ENCODE data around the gene VGLL4.
"Not testable (repeated sequence)": the region's sequence is repeated elsewhere in the genome, so short reads cannot be mapped to it uniquely, and the experiment has no call there.

The VGLL4 gene

DNA sequence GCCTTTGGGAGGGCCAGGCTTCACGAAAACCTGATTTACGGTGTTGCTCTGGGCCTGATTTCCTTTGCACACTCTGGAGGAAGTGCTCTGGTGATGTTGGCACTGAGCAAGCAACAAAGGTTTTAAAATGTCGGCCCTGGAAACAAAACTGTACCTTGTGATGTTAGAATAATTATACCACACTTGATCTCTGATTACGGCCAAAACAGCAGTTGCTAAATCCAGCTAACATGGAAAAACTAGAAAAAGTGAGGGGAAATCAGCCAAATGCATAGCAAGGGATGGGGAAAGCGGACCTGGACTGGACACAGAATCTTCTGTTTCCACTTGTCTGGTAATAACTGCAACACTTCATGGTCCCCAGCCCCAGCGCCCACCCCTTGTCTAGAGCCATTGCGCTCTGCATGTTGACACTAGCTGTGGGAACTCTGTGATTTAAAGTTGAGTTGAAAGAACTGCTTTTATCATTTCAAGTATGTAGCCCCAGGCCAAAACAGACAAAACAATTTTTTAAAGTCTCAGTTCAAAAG lies 120.1 kb downstream of the VGLL4 start:
- no peak for DNase-seq

DNA sequence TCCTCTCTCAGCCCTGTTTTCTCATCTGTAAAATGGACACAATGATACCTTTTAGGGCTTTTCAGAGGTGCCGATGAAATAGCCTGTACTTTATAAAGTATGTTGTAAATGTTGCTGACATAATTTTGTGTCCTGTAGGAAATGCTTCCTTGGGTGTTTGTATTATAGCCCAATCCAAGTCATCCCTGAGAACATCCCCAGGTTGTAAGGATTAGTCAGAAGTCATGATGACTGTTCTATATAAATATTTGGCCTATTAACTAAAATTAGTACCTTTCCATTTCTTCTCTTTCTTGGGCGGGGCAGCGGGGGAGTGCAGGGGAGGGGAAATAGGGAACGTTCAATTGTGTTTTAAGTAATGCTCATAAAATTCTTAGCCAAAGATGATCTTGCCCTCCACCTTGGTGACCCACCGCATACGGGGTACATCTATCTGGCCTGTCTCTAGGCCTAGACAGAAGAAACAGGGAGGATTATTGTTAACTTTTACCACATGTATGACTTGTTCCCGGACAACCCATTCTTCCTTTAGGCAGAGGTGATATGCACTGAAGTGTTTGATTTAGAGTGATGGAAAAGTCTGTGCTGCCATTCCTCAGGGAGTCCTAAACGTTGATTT lies 120.7 kb downstream of the VGLL4 start:
- no peak for DNase-seq

DNA sequence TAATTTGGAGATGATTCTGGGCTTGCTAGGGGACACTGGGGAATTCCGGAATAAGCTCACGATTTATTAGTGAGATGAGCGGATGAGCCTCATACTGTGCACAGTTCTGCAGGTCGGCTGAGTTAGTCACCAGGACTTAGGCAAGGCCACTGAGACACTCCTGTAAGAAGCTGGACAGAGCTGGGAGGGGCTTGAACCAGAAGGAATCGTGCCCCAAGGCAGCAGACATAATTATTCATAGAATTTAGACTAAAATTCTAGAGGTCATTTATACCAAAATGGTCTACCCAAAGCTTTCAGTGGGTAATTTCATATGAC lies 121.4 kb downstream of the VGLL4 start:
- no peak for DNase-seq

DNA sequence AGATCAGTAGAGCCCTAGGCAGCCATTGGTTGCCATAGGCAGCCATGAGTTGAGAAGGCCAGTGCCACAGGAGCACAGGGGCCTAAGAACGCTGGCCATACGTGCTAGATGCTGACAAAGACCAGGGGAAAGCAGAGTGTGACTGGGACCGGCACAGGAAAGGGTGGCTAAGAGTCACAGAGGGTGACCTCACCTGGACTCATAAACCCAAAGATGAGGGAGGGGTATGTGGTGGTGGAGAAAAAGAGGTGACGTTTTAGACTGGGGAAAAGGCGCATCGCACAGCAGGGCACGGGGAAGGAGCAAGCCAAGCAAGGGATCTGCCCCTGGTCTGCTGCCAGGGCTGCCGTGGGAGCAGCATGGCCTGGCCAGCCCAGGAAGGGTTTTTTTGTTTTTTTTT lies 122.5 kb downstream of the VGLL4 start:
- no peak for DNase-seq

DNA sequence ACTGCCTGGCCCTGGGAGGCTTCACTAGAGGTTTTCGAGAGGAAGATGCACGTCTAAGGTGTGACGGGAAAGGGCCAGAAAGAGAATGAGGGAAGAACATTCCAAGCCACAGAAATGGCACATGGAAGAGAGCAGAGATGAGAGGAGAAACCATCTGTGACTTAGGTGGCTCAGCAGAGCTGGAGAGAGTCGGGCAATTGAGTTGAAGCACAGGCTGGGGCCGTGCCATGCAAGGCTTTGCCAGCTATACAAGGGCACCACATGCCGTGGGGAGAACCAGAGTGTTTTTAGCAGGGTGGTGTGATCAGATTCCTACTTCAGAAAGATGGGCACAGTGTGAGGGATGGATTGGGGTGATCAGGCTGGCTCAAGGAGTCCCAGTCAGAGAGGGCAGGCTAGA lies 126.1 kb downstream of the VGLL4 start:
- no peak for DNase-seq

DNA sequence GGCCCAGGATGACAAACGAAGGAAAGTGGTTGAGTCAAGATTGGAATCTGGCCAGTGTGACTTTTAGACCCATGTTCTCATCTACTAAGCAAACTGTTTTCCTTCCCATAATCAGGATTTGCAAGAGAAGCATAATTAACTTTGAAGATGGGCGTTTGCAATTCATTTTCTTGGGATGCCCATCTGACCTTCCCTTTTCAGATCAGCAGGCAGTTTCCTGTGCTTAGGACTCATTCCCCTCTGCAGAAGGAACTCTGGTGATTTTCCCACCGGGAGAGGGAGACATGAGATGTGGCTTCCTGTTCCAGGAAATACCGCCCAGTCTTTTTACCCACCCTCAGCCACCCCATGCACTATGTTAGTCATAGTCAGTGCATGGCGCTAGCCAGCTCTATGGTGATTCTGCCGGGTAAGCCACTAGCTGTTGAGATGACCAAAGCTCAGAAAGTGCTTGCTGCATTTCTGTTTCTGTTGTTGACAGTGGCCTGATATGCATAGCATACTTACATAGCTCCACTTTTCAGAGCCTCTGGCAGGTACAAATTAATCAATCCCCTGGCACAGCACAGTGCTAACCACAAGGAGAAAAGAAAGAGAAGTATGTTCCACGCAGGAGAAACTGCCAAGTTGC lies 129.4 kb downstream of the VGLL4 start:
- DNase-seq: no peak

DNA sequence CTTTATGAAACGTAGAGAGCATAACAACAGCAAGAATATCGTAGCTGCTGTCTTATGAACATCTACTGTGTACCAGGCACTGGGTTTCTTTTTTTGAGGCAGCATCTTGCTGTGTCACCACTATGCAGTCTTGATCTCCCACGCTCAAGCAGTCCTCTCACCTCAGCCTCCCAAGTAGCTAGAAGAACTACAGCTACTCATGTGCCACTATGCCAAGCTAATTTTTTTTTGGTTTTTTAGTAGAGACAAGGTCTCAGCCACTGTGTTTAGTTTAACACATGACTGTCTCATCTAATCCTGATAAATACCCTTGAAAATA lies 129.9 kb downstream of the VGLL4 start:
- no peak for DNase-seq

DNA sequence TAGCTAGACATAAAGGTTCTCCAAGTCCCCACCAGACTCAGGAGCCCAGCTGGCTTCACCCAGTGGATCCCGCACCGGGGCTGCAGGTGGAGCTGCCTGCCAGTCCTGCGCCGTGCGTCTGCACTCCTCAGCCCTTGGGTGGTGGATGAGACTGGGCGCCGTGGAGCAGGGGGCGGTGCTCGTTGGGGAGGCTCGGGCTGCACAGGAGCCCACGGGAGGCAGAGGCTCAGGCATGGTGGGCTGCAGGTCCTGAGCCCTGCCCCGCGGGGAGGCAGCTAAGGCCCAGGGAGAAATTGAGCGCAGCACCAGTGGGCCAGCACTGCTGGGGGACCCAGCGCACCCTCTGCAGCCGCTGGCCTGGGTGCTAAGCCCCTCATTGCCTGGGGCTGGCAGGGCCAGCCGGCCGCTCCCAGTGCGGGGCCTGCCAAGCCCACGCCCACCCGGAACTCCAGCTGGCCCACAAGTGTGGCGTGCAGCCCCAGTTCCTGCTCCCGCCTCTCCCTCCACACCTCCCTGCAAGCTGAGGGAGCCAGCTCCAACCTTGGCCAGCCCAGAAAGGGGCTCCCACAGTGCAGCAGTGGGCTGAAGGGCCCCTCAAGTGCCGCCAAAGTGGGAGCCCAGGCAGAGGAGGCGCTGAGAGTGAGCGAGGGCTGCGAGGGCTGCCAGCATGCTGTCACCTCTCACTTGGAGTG lies 130.4 kb downstream of the VGLL4 start:
- not testable (repeated sequence) for DNase-seq

DNA sequence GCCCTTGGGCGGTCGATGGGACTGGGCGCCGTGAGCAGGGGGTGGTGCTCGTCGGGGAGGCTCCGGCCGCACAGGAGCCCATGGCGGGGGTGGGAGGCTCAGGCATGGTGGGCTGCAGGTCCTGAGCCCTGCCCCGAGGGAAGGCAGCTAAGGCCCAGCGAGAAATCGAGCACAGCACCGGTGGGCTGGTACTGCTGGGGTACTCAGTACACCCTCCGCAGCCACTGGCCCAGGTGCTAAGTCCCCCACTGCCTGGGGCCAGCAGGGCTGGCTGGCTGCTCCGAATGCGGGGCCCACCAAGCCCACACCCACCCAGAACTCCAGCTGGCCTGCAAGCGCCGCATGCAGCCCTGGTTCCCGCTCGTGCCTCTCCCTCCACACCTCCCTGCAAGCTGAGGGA lies 132.1 kb downstream of the VGLL4 start:
- not testable (repeated sequence) for DNase-seq

DNA sequence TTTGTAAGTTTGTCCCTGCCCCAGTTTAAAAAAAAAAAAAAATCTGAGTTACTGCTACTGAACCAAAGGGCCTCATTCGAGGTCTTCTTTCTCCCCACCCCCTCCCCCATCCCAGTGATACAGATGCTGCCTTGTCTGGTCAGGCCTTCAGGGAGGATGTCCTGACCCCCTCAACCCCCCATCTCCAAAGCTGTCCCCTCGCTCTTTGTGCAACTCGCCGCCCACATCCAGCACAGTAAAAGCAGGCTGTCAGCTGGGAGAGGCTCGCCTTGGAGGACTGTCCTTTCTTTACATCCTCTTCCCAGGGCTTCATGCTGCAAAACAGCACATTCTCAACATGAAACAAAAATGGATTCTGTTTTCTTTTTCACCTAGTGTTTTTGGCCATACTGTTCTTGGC lies 133.4 kb downstream of the VGLL4 start:
- DNase-seq: no peak

DNA sequence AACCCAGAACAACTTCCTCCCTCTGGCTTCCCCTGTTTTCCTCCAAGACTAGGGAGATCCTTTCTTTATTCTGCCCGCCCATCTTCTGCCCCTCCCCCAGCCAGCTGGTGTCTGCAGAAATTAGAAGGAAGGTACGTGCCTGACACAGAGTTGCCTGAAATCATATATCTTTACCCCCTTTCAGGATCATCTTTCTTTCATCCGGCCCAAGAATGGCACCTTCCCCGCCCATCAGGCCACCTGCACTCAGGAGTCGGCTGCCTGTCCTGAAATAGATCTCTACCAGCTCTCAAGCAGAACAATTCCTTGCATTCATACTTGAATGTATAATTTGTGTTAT lies 133.7 kb downstream of the VGLL4 start:
- DNase-seq: peak; percentile 43

DNA sequence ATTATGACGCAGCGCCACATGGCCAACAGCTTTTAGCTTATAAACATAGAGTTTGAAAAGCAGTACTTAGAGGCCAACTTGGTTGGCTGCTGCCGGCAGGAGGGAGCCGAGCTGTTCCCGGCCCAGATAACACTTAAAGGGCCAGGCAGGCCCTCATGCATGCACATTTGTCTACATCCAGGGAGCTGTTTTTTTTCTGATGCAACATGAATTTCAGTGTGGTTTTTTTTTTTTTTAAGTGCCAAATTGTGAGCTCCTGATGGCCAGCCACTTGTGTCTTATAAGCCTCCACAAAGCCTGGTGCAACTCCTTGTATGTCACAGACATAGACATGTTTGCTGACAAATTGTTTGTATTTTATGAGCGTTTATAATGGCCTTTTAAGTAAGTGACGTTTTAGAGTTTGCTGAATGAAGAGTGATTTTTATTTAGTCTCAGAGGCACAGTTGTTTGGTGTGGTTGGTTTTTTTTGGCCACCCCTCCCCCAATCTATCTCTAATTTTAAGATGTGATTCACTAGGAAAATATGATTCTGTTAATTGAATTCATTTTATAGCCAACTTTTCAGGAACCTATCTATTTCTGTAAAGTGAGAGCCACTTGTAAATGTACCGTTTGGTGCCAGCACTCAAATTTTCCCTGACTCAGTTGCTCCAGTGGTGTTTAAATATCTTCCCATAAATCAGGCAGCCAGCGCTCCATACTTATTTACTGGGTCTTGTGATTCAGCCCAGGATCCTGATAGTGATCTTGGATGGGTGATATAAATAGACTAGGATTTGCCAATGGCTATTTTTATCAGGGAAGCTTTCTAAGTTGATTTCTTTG lies 134.3 kb downstream of the VGLL4 start:
- peak; percentile 56 for DNase-seq

DNA sequence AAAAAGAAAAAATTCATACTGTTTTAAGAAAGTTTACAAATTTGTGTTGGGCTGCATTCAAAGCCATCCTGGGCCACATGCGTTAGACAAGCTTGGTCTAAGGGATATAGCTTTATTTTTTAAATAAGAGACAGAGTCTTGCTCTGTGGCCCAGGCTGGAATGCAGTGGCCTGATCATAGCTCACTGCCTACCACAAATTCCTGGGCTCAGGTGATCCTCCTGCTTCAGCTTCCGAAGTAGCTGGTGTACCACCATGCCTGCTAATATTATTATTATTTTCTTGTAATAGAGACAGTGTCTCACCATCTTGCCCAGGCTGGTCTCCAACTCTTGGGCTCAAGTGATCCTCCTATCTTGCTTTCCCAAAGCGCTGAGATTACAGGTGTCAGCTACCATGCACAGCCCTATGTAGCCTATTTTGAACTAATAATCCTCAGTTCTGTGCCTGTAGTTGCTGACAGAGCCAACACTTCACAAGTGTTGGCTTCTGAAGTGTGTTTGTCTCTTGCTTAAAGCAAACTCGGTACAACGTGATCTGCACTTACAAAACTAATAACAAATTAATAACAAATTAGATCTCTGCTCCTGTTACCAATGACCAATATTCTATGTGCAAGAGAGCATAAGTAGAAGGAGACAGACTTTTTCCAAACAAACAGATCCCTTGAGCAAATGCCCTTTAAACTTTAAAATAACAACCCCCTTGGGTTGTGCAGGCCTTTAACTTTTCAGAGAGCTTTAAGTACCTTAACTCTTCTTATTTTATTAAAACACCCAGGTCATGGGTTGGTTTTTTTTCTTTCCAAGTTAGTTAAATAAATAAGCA lies 135.2 kb downstream of the VGLL4 start:
- DNase-seq: no peak

DNA sequence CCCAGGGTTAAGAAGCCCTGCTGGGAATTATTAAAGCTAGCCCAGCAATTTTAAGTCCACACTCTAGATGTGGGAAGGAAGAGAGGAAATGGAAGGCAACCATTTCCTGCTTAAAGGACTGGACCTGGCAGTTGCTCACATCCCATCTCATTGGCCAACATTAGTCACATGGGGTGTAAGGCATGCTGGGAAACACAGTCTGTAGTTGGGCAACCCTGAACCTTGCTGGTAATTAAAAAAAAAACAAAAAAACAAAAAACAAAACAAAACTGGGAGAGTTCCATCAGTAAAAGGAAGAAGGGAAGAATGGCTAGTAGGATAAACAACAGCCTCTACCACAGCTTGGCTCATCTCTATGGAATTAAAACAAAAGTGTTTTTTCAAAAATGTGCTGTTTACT lies 136.0 kb downstream of the VGLL4 start:
- DNase-seq: no peak

Data from NCI-H524 treated with DMSO at 0.1 percent for 48 hours (cell line).